Cardiac muscle cell (in vitro differentiated cells and primary cell): ENCODE measurements around the gene NOL11. TPM values are rescaled to one million over a fixed set of nuclear protein-coding genes. Genes with fewer than 3 reads are reported as not detected.

Experiments
- DNase-seq, 2 donors: peaks; one replicate each; pipeline versions ENCODE4 v3.0.0 to v3.0.0-alpha.2; 2010 to 2017; ENCODE audit warnings: low read depth in 1 of 2, low spot score in 1 of 2
- H3K27ac ChIP-seq: fragments of 200-600 bp; sonication (generic); 2 replicates; pipeline ENCODE4 v1.5.1; 2016
- H3K27me3 ChIP-seq: fragments of 200-600 bp; sonication (generic); 2 replicates; pipeline ENCODE4 v1.6.0; 2016; ENCODE audit warnings: control low read depth
- H3K36me3 ChIP-seq: fragments of 200-600 bp; sonication (generic); 2 replicates; pipeline ENCODE4 v1.5.1; 2016; ENCODE audit warnings: control low read depth
- H3K4me1 ChIP-seq: fragments of 200-600 bp; sonication (generic); 2 replicates; pipeline ENCODE4 v1.8.1; 2017; ENCODE audit warnings: low read depth, mild to moderate bottlenecking, mixed run types
- H3K4me3 ChIP-seq: fragments of 200-600 bp; sonication (generic); 2 replicates; pipeline ENCODE4 v1.5.1; 2016; ENCODE audit warnings: mild to moderate bottlenecking
- H3K9me3 ChIP-seq: fragments of 200-600 bp; sonication (generic); 2 replicates; pipeline ENCODE4 v1.5.1; 2017; ENCODE audit warnings: low read depth, mild to moderate bottlenecking, control low read depth
- CTCF ChIP-seq: IDR thresholded peaks from 2 replicates; pipeline ENCODE4 v1.5.1; 2012; ENCODE audit warnings: low read depth, mild to moderate bottlenecking, low read length
- polyA plus RNA-seq: library from polyadenylated mRNA; unstranded; fragments of >200 nt; fragmentation: Nextera tagmentation; extraction: Ambion mirVana; gene quantifications from 2 replicates; pipeline ENCODE4 v1.2.1, GENCODE V29; 2016
- total RNA-seq: library from RNA; depleted of rRNA; stranded (reverse); fragments of >200 nt; gene quantifications from 2 replicates; pipeline ENCODE4 v1.2.3, GENCODE V29; 2016

NOL11 gene
- total and polyA plus RNA-seq, 2 experiments from 2014 or later: 25.0 to 46.3 TPM

- H3K4me3 ChIP-seq: no peak overlapping the region
- H3K27me3 ChIP-seq: no peaks in the 10 kb centered on the region
- H3K4me1 ChIP-seq: no peaks in the 10 kb centered on the region
- no peak for TF ChIP-seq CTCF
- no peak for DNase-seq
- no peaks in the 10 kb centered on the region for H3K9me3 ChIP-seq
- H3K27ac ChIP-seq: no peak overlapping the region
- H3K36me3 ChIP-seq: no peaks in the 10 kb centered on the region
Measured at GRCh38 chr17:67708378-67708777, 9.4 kb upstream of the NOL11 start.

GRCh38 chr17:67711916-67712315, 5.8 kb upstream of the NOL11 start:
- Histone ChIP-seq H3K9me3 (no peaks in the 10 kb centered on the region), H3K4me3 (no peak overlapping the region), H3K27me3 (no peaks in the 10 kb centered on the region), H3K4me1 (no peaks in the 10 kb centered on the region), H3K27ac (no peak overlapping the region), H3K36me3 (no peaks in the 10 kb centered on the region)
- DNase-seq: no peak
- no peak for TF ChIP-seq CTCF

GRCh38 chr17:67712375-67712774, 5.4 kb upstream of the NOL11 start:
- DNase-seq: no peak
- no peak overlapping the region for H3K4me3 ChIP-seq
- H3K36me3 ChIP-seq: no peaks in the 10 kb centered on the region
- no peaks in the 10 kb centered on the region for H3K9me3 ChIP-seq
- no peak for TF ChIP-seq CTCF
- H3K4me1 ChIP-seq: no peaks in the 10 kb centered on the region
- no peaks in the 10 kb centered on the region for H3K27me3 ChIP-seq
- H3K27ac ChIP-seq: no peak overlapping the region

GRCh38 chr17:67713169-67713568, 4.6 kb upstream of the NOL11 start:
- no peak overlapping the region for H3K4me3 ChIP-seq
- no peak for TF ChIP-seq CTCF
- H3K27ac ChIP-seq: no peak overlapping the region
- no peak for DNase-seq
- H3K4me1 ChIP-seq: no peaks in the 10 kb centered on the region
- H3K27me3 ChIP-seq: no peaks in the 10 kb centered on the region
- H3K9me3 ChIP-seq: no peaks in the 10 kb centered on the region
- H3K36me3 ChIP-seq: no peaks in the 10 kb centered on the region

- Histone ChIP-seq H3K4me1 (peaks cover 7% of the 10 kb centered on the region), H3K9me3 (no peaks in the 10 kb centered on the region), H3K4me3 (no peak overlapping the region), H3K27ac (no peak overlapping the region), H3K36me3 (peaks cover 10% of the 10 kb centered on the region), H3K27me3 (no peaks in the 10 kb centered on the region)
- no peak for DNase-seq
- no peak for TF ChIP-seq CTCF
Measured at GRCh38 chr17:67716405-67716798, 1.3 kb upstream of the NOL11 start.

GRCh38 chr17:67717192-67717623, 528 bp upstream of the NOL11 start:
- no peak for DNase-seq
- no peaks in the 10 kb centered on the region for H3K27me3 ChIP-seq
- H3K4me3 ChIP-seq: peak overlapping the region; percentile 46
- no peaks in the 10 kb centered on the region for H3K9me3 ChIP-seq
- no peak for TF ChIP-seq CTCF
- H3K27ac ChIP-seq: peak overlapping the region; percentile 14
- H3K4me1 ChIP-seq: peaks cover 7% of the 10 kb centered on the region
- peaks cover 18% of the 10 kb centered on the region for H3K36me3 ChIP-seq
